Activated CD4-positive, CD25-positive, alpha-beta regulatory T cell treated with anti-CD3 and anti-CD28 coated beads, Interleukin-2, amount 50 U/mL, for 24 hours (primary cell): ENCODE data around the gene ZNF253.
A peak's percentile ranks its signal among the peaks of the same experiment; 100 is the strongest.
"Not testable (repeated sequence)": the region's sequence is repeated elsewhere in the genome, so short reads cannot be mapped to it uniquely, and the experiment has no call there.

ENCODE experiments used
- ATAC-seq, 2 donors: fragments of 150-1000 bp; cut with Tn5 transposase; one replicate each; pipeline ENCODE4 v1.10.0; 2021; ENCODE audit warnings: mild to moderate bottlenecking in 1 of 2, moderate library complexity in 1 of 2

ZNF253 gene

GRCh38 chr19:19900139-19900728, 34.6 kb downstream of the ZNF253 start:
- peak; percentile 3 to 8 for ATAC-seq

GRCh38 chr19:19900729-19901444, 35.2 kb downstream of the ZNF253 start, which contains the start of gene ZNF93:
Gene ZNF93, plus strand, starts transcription at chr19:19900946. Its CDS starts 143 bp downstream, at chr19:19901089.
- peak; percentile 98 for ATAC-seq

- peak in 1 of 2 donors; percentile 27 for ATAC-seq
These were observed 41.9 kb downstream of the ZNF253 start for GRCh38 chr19:19907551-19907950.

- peak; percentile 58 to 65 for ATAC-seq
These were observed 44.0 kb downstream of the ZNF253 start for GRCh38 chr19:19909654-19910053.

GRCh38 chr19:19911150-19911549, 45.5 kb downstream of the ZNF253 start:
- no peak for ATAC-seq

GRCh38 chr19:19914596-19914995, 48.9 kb downstream of the ZNF253 start:
- ATAC-seq: no peak

- ATAC-seq: not testable (repeated sequence)
These were observed 64.7 kb downstream of the ZNF253 start for GRCh38 chr19:19930417-19930816.

- not testable (repeated sequence) for ATAC-seq
These were observed 68.0 kb downstream of the ZNF253 start for GRCh38 chr19:19933432-19934314.

- no peak for ATAC-seq
These were observed 71.7 kb downstream of the ZNF253 start for GRCh38 chr19:19937403-19937802.

- ATAC-seq: no peak
These were observed 72.8 kb downstream of the ZNF253 start for GRCh38 chr19:19938449-19938848.

GRCh38 chr19:19943848-19944582, 78.3 kb downstream of the ZNF253 start:
- no peak for ATAC-seq
